ENCODE results near the gene PPM1M. TPM values are rescaled to one million over a fixed set of nuclear protein-coding genes. Genes with fewer than 3 reads are reported as not detected.
A peak's percentile ranks its signal among the peaks of the same experiment; 100 is the strongest.

Gene PPM1M
- total and polyA plus RNA-seq, 2 donors (not counting 1 experiment from before 2014, with no cell fraction given), result 19.7 to 37.8 TPM

GRCh38 chr3:52203701-52204100 lies 41.9 kb upstream of the PPM1M start:
- H4K20me1 ChIP-seq (ENCODE audit: control insufficient read depth, extremely low read depth, insufficient read depth, low read length), result no peaks in the 10 kb centered on the region
- H3K9ac ChIP-seq (ENCODE audit: insufficient read depth, low read length), result no peak overlapping the region
- no peak overlapping the region for H3K27ac ChIP-seq (ENCODE audit: insufficient read depth, low read length)
- no peak overlapping the region for H2AFZ ChIP-seq (ENCODE audit: low read length)
- no peak for DNase-seq (ENCODE audit: low read depth in 2 of 2)
- no peak overlapping the region for H3K4me3 ChIP-seq (replicated peaks in 1 of 4; ENCODE audit: control extremely low read depth in 1 of 4, insufficient read depth in 1 of 4, low read depth in 3 of 4, low read length in 4 of 4)
- TF ChIP-seq EZH2 (IDR thresholded peaks at IDR 0.05; ENCODE audit: low read length, missing control alignments) (no peak), CTCF (conservative IDR thresholded peaks at IDR 0.05 in 1 of 2, IDR thresholded peaks at IDR 0.05 in 1 of 2; ENCODE audit: low read depth in 1 of 2, low read length in 2 of 2) (no peak)
- peaks cover 8% of the 10 kb centered on the region for H3K79me2 ChIP-seq (ENCODE audit: control insufficient read depth, insufficient read depth, low read length)
- peaks cover 29% of the 10 kb centered on the region for H3K36me3 ChIP-seq (ENCODE audit: control insufficient read depth, insufficient read depth, low read length)
- peaks cover 9% of the 10 kb centered on the region for H3K4me1 ChIP-seq (ENCODE audit: control insufficient read depth, extremely low read depth, insufficient read depth, low read length)
- no peak overlapping the region for H3K4me2 ChIP-seq (ENCODE audit: extremely low read depth, insufficient read depth, low read length)
- no peaks in the 10 kb centered on the region for H3K27me3 ChIP-seq (ENCODE audit: control insufficient read depth, insufficient read depth, low read length)
- H3K9me3 ChIP-seq (ENCODE audit: control insufficient read depth, insufficient read depth, low read depth, low read length), result no peaks in the 10 kb centered on the region

GRCh38 chr3:52204337-52205073 lies 41.1 kb upstream of the PPM1M start:
- Histone ChIP-seq H3K27me3 (ENCODE audit: control insufficient read depth, insufficient read depth, low read length) (no peaks in the 10 kb centered on the region), H3K27ac (ENCODE audit: insufficient read depth, low read length) (no peak overlapping the region), H3K4me1 (ENCODE audit: control insufficient read depth, extremely low read depth, insufficient read depth, low read length) (peaks cover 1% of the 10 kb centered on the region), H3K36me3 (ENCODE audit: control insufficient read depth, insufficient read depth, low read length) (peaks cover 30% of the 10 kb centered on the region), H3K4me2 (ENCODE audit: extremely low read depth, insufficient read depth, low read length) (no peak overlapping the region), H3K4me3 (replicated peaks in 1 of 4; ENCODE audit: control extremely low read depth in 1 of 4, insufficient read depth in 1 of 4, low read depth in 3 of 4, low read length in 4 of 4) (no peak overlapping the region), H3K9me3 (ENCODE audit: control insufficient read depth, insufficient read depth, low read depth, low read length) (no peaks in the 10 kb centered on the region), H3K79me2 (ENCODE audit: control insufficient read depth, insufficient read depth, low read length) (peaks cover under 1% of the 10 kb centered on the region), H4K20me1 (ENCODE audit: control insufficient read depth, extremely low read depth, insufficient read depth, low read length) (no peaks in the 10 kb centered on the region), H2AFZ (ENCODE audit: low read length) (no peak overlapping the region), H3K9ac (ENCODE audit: insufficient read depth, low read length) (no peak overlapping the region)
- no peak for DNase-seq (ENCODE audit: low read depth in 2 of 2)
- no peak for TF ChIP-seq EZH2 (IDR thresholded peaks at IDR 0.05; ENCODE audit: low read length, missing control alignments)

GRCh38 chr3:52205727-52206372 lies 39.7 kb upstream of the PPM1M start:
- peaks cover 34% of the 10 kb centered on the region for H3K36me3 ChIP-seq (ENCODE audit: control insufficient read depth, insufficient read depth, low read length)
- no peaks in the 10 kb centered on the region for H3K4me1 ChIP-seq (ENCODE audit: control insufficient read depth, extremely low read depth, insufficient read depth, low read length)
- H3K27ac ChIP-seq (ENCODE audit: insufficient read depth, low read length), result no peak overlapping the region
- no peak overlapping the region for H3K4me2 ChIP-seq (ENCODE audit: extremely low read depth, insufficient read depth, low read length)
- no peak overlapping the region for H3K9ac ChIP-seq (ENCODE audit: insufficient read depth, low read length)
- H2AFZ ChIP-seq (ENCODE audit: low read length), result no peak overlapping the region
- H3K27me3 ChIP-seq (ENCODE audit: control insufficient read depth, insufficient read depth, low read length), result no peaks in the 10 kb centered on the region
- no peaks in the 10 kb centered on the region for H3K79me2 ChIP-seq (ENCODE audit: control insufficient read depth, insufficient read depth, low read length)
- no peaks in the 10 kb centered on the region for H4K20me1 ChIP-seq (ENCODE audit: control insufficient read depth, extremely low read depth, insufficient read depth, low read length)
- TF ChIP-seq EZH2 (IDR thresholded peaks at IDR 0.05; ENCODE audit: low read length, missing control alignments), result no peak
- TF ChIP-seq CTCF (conservative IDR thresholded peaks at IDR 0.05 in 1 of 2, IDR thresholded peaks at IDR 0.05 in 1 of 2; ENCODE audit: low read depth in 1 of 2, low read length in 2 of 2), result no peak
- H3K4me3 ChIP-seq (replicated peaks in 1 of 4; ENCODE audit: control extremely low read depth in 1 of 4, insufficient read depth in 1 of 4, low read depth in 3 of 4, low read length in 4 of 4), result no peak overlapping the region
- DNase-seq (ENCODE audit: low read depth in 2 of 2), result peak in 1 of 2 donors; percentile 70
- H3K9me3 ChIP-seq (ENCODE audit: control insufficient read depth, insufficient read depth, low read depth, low read length), result no peaks in the 10 kb centered on the region
